Hematopoietic multipotent progenitor cell treated with erythropoietin and hydrocortisone succinate and interleukin-3 and kit ligand, for 15 days (in vitro differentiated cells): Measurements from ENCODE around the gene MLLT11.
A peak's percentile ranks its signal among the peaks of the same experiment; 100 is the strongest.
"Not testable (repeated sequence)": the region's sequence is repeated elsewhere in the genome, so short reads cannot be mapped to it uniquely, and the experiment has no call there.

Experiments used
- DNase-seq: peaks from one replicate; pipeline ENCODE4 v3.0.0-alpha.2; 2015; ENCODE audit warnings: low spot score

MLLT11 gene

GRCh38 chr1:151056149-151056548 lies 4.0 kb upstream of the MLLT11 start:
- no peak for DNase-seq

GRCh38 chr1:151058692-151059091 lies 1.5 kb upstream of the MLLT11 start:
- DNase-seq: peak; percentile 12

- DNase-seq: peak; percentile 82
These were observed 839 bp upstream of the MLLT11 start, which contains the start of gene CDC42SE1 for GRCh38 chr1:151059109-151060006. TSS of gene CDC42SE1 (minus strand) at chr1:151059622. CDS start at chr1:151055730, 3,892 bp downstream.

GRCh38 chr1:151060657-151061421 lies 642 bp downstream of the MLLT11 start:
- DNase-seq: no peak

GRCh38 chr1:151061704-151062103 lies 1.5 kb downstream of the MLLT11 start:
- no peak for DNase-seq

GRCh38 chr1:151062741-151063371 lies 2.7 kb downstream of the MLLT11 start:
- DNase-seq: no peak

- DNase-seq: no peak
These were observed 5.0 kb downstream of the MLLT11 start for GRCh38 chr1:151065089-151065645.

GRCh38 chr1:151067185-151067584 lies 7.0 kb downstream of the MLLT11 start:
- no peak for DNase-seq

GRCh38 chr1:151069103-151069486 lies 8.9 kb downstream of the MLLT11 start:
- DNase-seq: peak; percentile 7

GRCh38 chr1:151070474-151071276 lies 10.5 kb downstream of the MLLT11 start, which contains the start of gene GABPB2:
TSS of gene GABPB2 (plus strand) at chr1:151070761. CDS start at chr1:151088190, 17,429 bp downstream.
- DNase-seq: peak; percentile 91

- DNase-seq: no peak
These were observed 12.0 kb downstream of the MLLT11 start for GRCh38 chr1:151072224-151072623.

GRCh38 chr1:151085953-151086559 lies 25.9 kb downstream of the MLLT11 start:
- DNase-seq: no peak

GRCh38 chr1:151097426-151097825 lies 37.2 kb downstream of the MLLT11 start:
- DNase-seq: not testable (repeated sequence)

GRCh38 chr1:151098126-151098525 lies 37.9 kb downstream of the MLLT11 start:
- DNase-seq: no peak

- no peak for DNase-seq
These were observed 44.4 kb downstream of the MLLT11 start for GRCh38 chr1:151104630-151105029.

GRCh38 chr1:151106894-151107293 lies 46.7 kb downstream of the MLLT11 start:
- no peak for DNase-seq

- no peak for DNase-seq
These were observed 48.1 kb downstream of the MLLT11 start for GRCh38 chr1:151108331-151108730.

- DNase-seq: no peak
These were observed 53.7 kb downstream of the MLLT11 start for GRCh38 chr1:151113877-151114276.
